Head of caudate nucleus (tissue), 42 donors: ENCODE measurements around the gene PRPS2.

ENCODE experiments used
- DNase-seq, 42 donors: peaks; one replicate each; pipeline versions ENCODE4 v3.0.0 to v3.0.0-alpha.2; 2020 to 2021; ENCODE audit warnings: mixed read lengths in 7 of 42
- intact Hi-C: fragments of 100-400 bp; cut with DNase I; formaldehyde crosslinking; loops from one replicate; pipeline ENCODE4 v1.15.0; 2022

Gene PRPS2

DNA sequence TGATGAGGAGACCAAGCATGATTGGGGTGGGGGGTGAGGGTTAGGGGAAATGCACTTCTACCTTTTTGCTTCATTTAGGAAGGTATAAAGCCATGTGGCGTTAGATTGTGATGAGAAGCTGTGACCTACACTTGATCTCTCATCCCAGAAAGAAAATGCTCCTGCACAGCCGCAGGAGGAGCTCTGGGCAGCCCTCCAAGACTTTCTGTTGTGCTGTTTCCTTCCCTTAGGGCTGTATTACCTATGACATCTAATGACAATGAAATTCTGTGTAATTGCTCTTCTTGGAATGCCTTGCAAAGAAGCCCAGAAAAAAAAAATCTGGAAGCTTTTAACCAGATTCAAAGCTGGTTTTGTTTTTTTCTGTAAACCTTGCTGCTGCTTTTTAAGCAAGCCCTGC lies 13.4 kb downstream of the PRPS2 start:
- intact Hi-C loops: no loop called here
- DNase-seq: peak in 1 of 42 donors; percentile 12

DNA sequence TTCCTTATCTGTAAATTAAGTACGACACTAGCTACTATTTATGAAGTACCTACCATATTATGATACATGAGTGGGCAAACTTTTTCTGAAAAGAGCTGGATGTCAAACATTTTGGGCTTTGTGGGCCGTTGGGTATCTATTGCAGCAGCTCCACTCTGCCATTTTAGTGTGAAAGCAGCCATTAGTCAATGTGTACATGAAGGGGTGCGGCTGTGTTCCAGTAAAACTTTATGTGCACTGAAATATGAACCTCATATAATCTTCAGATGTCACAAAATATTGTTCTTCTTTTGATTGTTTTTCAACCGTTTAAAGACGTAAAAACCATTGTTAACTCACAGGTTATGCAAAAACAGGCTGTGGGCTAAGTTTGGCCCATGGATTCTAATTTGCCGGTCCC lies 14.1 kb downstream of the PRPS2 start:
- intact Hi-C loops: no loop called here
- no peak for DNase-seq

DNA sequence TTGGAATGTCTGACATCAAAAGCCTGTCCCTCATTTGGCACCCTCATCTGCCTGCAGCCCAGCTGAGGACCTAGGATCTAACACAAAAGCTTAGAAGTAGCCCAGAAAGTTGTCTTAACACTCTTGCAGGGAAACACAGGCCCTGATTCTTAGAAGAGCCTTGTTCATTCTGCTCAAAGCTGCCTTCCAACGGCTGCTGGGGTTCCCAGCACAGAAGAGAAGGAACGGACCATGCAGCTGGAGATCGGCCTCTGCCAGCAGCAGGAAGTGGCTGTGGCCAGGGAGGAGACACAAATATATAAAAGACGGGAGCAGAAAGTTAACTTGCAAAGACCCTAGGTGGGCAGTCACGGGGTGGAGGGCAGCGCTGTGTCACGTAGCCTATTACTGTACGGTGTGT lies 20.4 kb downstream of the PRPS2 start:
- peak in 16 of 42 donors; percentile 7 to 44 (median 26) for DNase-seq
- intact Hi-C loops: loop anchor here (10.0 kb wide), 1 partner anchor 83 kb away; no protein-coding TSS in a partner anchor

DNA sequence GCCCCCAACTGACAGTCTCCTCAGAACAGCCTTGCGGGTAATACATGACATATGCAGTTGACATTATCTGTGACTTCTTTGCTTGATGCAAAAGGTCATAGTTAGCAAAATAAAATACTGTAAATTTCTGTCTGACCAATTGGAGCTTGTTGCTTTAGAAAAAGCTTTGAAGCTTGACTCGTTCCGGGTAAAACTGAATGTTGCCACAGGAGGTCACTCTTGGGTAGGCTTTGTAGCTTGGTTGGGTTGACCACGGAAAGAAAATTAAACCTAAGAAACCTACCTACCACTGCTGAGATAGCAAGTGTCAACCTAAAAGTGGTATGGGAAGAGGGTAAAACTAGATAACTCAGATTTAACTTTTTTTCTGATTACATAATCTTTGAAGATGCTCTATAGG lies 23.2 kb downstream of the PRPS2 start:
- intact Hi-C loops: loop anchor here (10.0 kb wide), 1 partner anchor 80 kb away; no protein-coding TSS in a partner anchor
- DNase-seq: peak in 28 of 42 donors; percentile 13 to 68 (median 50)

- DNase-seq: no peak
- intact Hi-C loops: loop anchor here (10.0 kb wide), 1 partner anchor 77 kb away; no protein-coding TSS in a partner anchor
Measured at GRCh38 chrX:12817528-12817927, 26.3 kb downstream of the PRPS2 start.

DNA sequence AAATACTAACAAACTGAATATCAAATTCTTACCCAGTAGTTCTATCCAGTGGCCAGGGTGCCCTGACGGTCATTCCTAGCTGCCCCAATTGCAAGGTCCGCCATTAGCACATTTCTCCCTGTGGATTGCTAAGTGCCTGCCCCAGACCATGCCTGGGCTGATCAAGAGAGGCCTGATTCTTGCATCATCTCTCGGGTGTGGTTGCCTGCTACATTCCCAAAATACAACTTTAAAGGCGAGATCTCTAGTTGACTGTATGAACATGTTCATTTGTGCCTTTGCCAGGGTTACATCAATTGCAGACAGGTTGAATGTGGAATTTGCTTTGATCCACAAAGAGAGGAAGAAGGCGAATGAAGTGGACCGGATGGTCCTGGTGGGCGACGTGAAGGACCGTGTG lies 28.0 kb downstream of the PRPS2 start:
- DNase-seq: no peak
- intact Hi-C loops: loop anchor here (10.0 kb wide), 1 partner anchor 76 kb away; no protein-coding TSS in a partner anchor

- peak in 3 of 42 donors; percentile 5 to 39 (median 9) for DNase-seq
- intact Hi-C loops: no loop called here
Measured at GRCh38 chrX:12820737-12821136, 29.5 kb downstream of the PRPS2 start.

DNA sequence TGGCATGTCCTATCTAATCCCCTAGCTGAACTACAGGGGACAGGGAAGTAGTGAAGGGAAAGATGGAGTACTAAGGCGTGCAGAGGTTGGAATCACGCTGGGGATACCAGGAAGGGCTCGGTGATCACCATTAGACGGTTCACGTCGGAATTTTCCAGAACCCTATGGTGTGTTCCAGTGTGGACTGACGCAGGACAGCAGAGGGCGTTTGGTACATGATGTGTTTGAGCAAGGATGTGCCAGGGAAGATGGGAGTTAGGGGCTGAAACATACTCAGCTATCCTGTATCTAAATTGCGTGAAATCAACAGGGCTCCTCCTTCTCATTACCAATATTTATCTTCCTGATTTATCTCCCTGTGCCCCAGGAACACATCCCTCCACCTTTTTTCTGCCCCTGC lies 33.7 kb downstream of the PRPS2 start:
- no peak for DNase-seq
- intact Hi-C loops: no loop called here

GRCh38 chrX:12825801-12826200 lies 34.6 kb downstream of the PRPS2 start:
- intact Hi-C loops: no loop called here
- DNase-seq: no peak

- no peak for DNase-seq
- intact Hi-C loops: no loop called here
Measured at GRCh38 chrX:12843061-12843667, 52.0 kb downstream of the PRPS2 start.

- DNase-seq: no peak
- intact Hi-C loops: no loop called here
Measured at GRCh38 chrX:12843668-12844279, 52.6 kb downstream of the PRPS2 start.

- intact Hi-C loops: no loop called here
- no peak for DNase-seq
Measured at GRCh38 chrX:12844319-12844718, 53.1 kb downstream of the PRPS2 start.

GRCh38 chrX:12865359-12865758 lies 74.1 kb downstream of the PRPS2 start:
- peak in 4 of 42 donors; percentile 1 to 23 (median 14) for DNase-seq
- intact Hi-C loops: no loop called here

GRCh38 chrX:12866451-12867377 lies 75.5 kb downstream of the PRPS2 start, which contains the start of gene TLR7:
Gene TLR7 (plus strand): TSS chrX:12867072. CDS start chrX:12867579, 507 bp downstream.
- DNase-seq: no peak
- intact Hi-C loops: no loop called here

GRCh38 chrX:12867685-12868084 lies 76.5 kb downstream of the PRPS2 start:
- intact Hi-C loops: no loop called here
- DNase-seq: no peak

GRCh38 chrX:12868747-12869146 lies 77.5 kb downstream of the PRPS2 start:
- intact Hi-C loops: no loop called here
- no peak for DNase-seq

GRCh38 chrX:12871257-12871656 lies 80.0 kb downstream of the PRPS2 start:
- no peak for DNase-seq
- intact Hi-C loops: no loop called here

DNA sequence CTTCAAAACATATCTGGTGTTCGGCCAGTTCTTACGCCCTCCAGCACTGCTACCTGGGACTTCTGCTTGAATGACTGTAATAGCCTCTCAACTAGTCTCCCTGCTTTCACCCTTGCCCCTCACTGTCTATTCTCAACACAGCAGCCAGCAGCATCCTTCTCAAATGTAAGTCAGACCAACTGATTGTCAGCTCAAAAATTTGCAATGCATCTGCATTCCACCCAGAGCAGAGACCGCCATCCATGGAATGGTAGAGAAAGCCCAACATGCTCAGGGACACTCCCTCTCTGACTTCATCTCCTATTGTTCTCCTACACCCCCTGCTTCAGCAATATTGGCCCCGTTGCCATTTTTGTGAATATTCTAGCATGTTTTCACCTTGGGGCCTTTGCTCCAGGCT lies 81.5 kb downstream of the PRPS2 start:
- no peak for DNase-seq
- intact Hi-C loops: no loop called here
